ENCODE measurements around the gene RFTN1.

GRCh38 chr3:16330351-16330750 lies 183.1 kb downstream of the RFTN1 start:
- TF ChIP-seq POLR2A (IDR thresholded peaks at IDR 0.05) (no peak), CTCF (IDR thresholded peaks at IDR 0.05) (no peak), EP300 (IDR thresholded peaks at IDR 0.05) (no peak)

Measured in ovary (tissue), 3 donors.